HG02884 (cell line): ENCODE measurements around the gene FUT7.

ENCODE experiments used
- ATAC-seq: cut with Tn5 transposase; IDR thresholded peaks from one replicate; pipeline ENCODE4 v1.9.1; 2021; ENCODE audit warnings: mild to moderate bottlenecking, moderate library complexity; ENCODE audit not compliant: unreplicated experiment

The FUT7 gene

GRCh38 chr9:137020771-137021567, 10.9 kb downstream of the FUT7 start:
- ATAC-seq: no peak

GRCh38 chr9:137019891-137020683, 11.8 kb downstream of the FUT7 start:
- ATAC-seq: no peak

- no peak for ATAC-seq
Observed at GRCh38 chr9:137018761-137019559, 12.9 kb downstream of the FUT7 start.

- ATAC-seq: no peak
Observed at GRCh38 chr9:137017791-137018497, 13.9 kb downstream of the FUT7 start.

GRCh38 chr9:137017071-137017470, 14.8 kb downstream of the FUT7 start:
- ATAC-seq: no peak

GRCh38 chr9:137016436-137016835, 15.5 kb downstream of the FUT7 start:
- no peak for ATAC-seq

- ATAC-seq: no peak
Observed at GRCh38 chr9:137015976-137016375, 15.9 kb downstream of the FUT7 start.

GRCh38 chr9:137015540-137015930, 16.4 kb downstream of the FUT7 start:
- no peak for ATAC-seq

- no peak for ATAC-seq
Observed at GRCh38 chr9:137014776-137015539, 16.9 kb downstream of the FUT7 start.

- ATAC-seq: no peak
Observed at GRCh38 chr9:137014166-137014565, 17.7 kb downstream of the FUT7 start.

- no peak for ATAC-seq
Observed at GRCh38 chr9:137013571-137013940, 18.3 kb downstream of the FUT7 start.

- ATAC-seq: no peak
Observed at GRCh38 chr9:137012694-137013570, 19.0 kb downstream of the FUT7 start.

- ATAC-seq: no peak
Observed at GRCh38 chr9:137011907-137012675, 19.8 kb downstream of the FUT7 start.

GRCh38 chr9:137011156-137011555, 20.7 kb downstream of the FUT7 start:
- ATAC-seq: no peak

- ATAC-seq: no peak
Observed at GRCh38 chr9:137009938-137010732, 21.8 kb downstream of the FUT7 start.

- ATAC-seq: no peak
Observed at GRCh38 chr9:137009217-137009616, 22.7 kb downstream of the FUT7 start.

GRCh38 chr9:137008312-137008711, 23.6 kb downstream of the FUT7 start:
- no peak for ATAC-seq
